HG03045 (cell line): ENCODE measurements around the gene RBM20.

Source experiments
- ATAC-seq: cut with Tn5 transposase; IDR thresholded peaks from one replicate; pipeline ENCODE4 v1.9.1; 2021; ENCODE audit warnings: mild to moderate bottlenecking, moderate library complexity; ENCODE audit not compliant: unreplicated experiment

RBM20 gene

GRCh38 chr10:110671788-110672579 is 27.8 kb downstream of the RBM20 start:
- ATAC-seq: peak; percentile 99

- ATAC-seq: peak; percentile 21
These were observed 28.4 kb downstream of the RBM20 start for GRCh38 chr10:110672580-110672919.

- no peak for ATAC-seq
These were observed 31.9 kb downstream of the RBM20 start for GRCh38 chr10:110676016-110676415.

GRCh38 chr10:110679486-110680272 is 35.5 kb downstream of the RBM20 start:
- ATAC-seq: no peak

GRCh38 chr10:110680273-110681020 is 36.3 kb downstream of the RBM20 start:
- no peak for ATAC-seq

GRCh38 chr10:110681023-110681681 is 37.0 kb downstream of the RBM20 start:
- no peak for ATAC-seq

- no peak for ATAC-seq
These were observed 38.2 kb downstream of the RBM20 start for GRCh38 chr10:110682348-110682747.

- no peak for ATAC-seq
These were observed 40.8 kb downstream of the RBM20 start for GRCh38 chr10:110684800-110685446.

GRCh38 chr10:110686047-110686446 is 41.9 kb downstream of the RBM20 start:
- ATAC-seq: no peak

GRCh38 chr10:110686949-110687348 is 42.8 kb downstream of the RBM20 start:
- ATAC-seq: no peak

GRCh38 chr10:110687400-110687799 is 43.3 kb downstream of the RBM20 start:
- ATAC-seq: no peak

GRCh38 chr10:110691139-110691538 is 47.0 kb downstream of the RBM20 start:
- no peak for ATAC-seq

GRCh38 chr10:110694263-110694662 is 50.1 kb downstream of the RBM20 start:
- no peak for ATAC-seq

- no peak for ATAC-seq
These were observed 50.8 kb downstream of the RBM20 start for GRCh38 chr10:110694820-110695538.

- ATAC-seq: no peak
These were observed 51.4 kb downstream of the RBM20 start for GRCh38 chr10:110695539-110695886.

GRCh38 chr10:110696436-110696835 is 52.3 kb downstream of the RBM20 start:
- no peak for ATAC-seq

GRCh38 chr10:110698340-110698739 is 54.2 kb downstream of the RBM20 start:
- ATAC-seq: no peak

- no peak for ATAC-seq
These were observed 54.7 kb downstream of the RBM20 start for GRCh38 chr10:110698782-110699201.

GRCh38 chr10:110699859-110700468 is 55.8 kb downstream of the RBM20 start:
- ATAC-seq: no peak
